Brain pericyte (primary cell): ENCODE measurements around the gene SP100.
"Not testable (repeated sequence)": the region's sequence is repeated elsewhere in the genome, so short reads cannot be mapped to it uniquely, and the experiment has no call there.

Source experiments
- DNase-seq: peaks from one replicate; pipeline ENCODE4 v3.0.0-alpha.2; 2012; ENCODE audit warnings: low read depth, low spot score

Gene SP100

DNA sequence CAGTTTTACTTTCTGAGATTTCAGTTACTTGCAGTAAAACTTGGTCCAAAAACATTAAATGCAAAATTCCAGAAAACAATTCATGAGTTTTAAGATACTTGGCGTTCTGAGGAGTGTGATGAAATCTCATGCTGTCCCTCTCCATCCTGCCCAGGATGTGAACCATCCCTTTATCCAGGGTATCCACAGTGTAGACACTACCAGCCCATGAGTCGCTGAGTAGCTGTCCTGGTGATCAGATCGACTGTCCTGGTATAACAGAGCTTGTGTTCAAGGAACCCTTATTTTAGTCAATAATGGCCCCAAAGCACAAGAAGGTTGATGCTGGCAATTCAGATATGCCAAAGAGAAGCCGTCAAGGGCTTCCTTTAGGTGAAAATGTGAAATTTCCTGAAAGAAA, 3.2 kb downstream of the SP100 start:
- no peak for DNase-seq

DNA sequence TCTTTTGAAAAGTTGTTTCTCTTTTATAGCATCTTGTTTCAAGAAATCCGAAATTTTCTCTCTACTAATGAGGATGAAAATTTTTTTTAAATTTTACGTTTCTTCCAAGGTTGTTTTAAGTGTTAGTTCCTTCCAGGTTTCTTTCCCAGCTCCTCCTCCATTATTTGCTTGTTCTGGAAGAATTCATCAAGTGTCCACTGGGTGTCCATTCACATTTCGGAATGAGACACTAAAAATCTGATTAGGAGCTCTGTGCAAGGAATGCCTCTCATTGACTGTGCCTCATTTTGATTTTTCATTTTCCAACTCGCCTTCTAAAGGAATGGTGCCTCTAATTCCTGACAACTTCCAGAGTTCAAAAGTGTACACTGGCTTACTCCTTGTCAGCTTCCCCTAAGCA, 6.1 kb downstream of the SP100 start:
- DNase-seq = no peak

DNA sequence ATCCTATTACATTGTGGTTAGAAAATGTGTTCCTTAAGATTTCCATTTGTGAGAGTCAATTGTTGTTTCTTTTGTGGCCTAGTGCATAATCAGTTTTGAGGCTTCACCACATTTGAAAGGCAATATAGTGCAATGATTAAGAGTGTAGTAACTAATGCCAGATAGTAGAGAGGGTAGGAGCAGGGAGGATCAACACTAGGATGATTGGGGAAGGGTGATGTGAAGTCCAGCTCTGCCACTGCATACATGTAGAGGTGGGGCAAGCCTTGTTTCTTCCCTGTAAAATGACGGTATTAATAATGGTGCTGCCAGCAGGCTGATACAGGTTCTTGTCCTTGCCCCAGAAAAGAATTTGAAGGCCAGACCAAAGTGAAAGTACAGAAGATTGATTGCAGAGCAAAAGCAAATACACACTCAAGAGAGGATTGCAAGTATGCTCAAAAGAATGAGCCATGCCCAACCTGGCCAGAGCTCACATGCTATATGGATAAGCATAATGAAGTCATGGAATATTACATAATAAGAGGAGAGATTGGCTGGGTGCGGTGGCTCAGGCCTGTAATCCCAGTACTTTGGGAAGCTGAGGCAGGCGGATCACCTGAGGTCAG, 8.0 kb downstream of the SP100 start:
- no peak for DNase-seq

DNA sequence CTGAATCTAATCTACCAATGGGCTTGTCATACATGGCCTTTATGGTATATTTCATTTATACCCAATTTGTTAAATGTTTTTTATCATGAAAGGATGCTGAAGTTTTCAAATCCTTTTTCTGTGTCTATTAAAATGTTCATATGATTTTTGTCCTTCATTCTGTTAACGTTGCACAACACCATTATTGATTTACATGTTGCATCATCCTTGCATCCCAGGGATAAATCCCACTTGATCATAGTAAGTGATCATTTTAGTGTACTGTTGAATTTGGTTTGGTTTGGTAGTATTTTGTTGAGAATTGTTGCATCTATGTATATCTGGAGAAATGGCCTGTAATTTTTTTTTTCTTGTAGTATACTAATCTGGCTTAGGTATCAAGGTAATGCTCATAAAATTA, 9.4 kb downstream of the SP100 start:
- DNase-seq = no peak

DNA sequence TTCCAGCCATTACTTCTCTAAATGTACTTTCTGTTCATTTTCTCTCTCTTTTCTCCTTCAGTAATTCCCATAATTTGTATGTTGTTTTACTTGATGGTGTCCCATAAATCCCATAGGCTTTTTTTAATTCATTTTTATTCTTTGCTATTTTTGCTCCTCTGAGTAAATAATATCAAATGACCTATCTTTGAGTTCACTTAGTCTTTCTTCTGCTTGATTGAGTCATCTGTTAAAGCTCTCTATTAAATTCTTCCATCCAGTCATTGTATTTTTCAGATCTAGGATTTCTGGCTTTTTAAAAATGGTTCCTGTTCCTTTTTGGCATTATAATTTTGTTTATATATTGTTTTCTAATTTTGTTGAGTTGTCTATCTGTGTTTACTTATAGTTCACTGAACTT, 13.5 kb downstream of the SP100 start:
- no peak for DNase-seq

DNA sequence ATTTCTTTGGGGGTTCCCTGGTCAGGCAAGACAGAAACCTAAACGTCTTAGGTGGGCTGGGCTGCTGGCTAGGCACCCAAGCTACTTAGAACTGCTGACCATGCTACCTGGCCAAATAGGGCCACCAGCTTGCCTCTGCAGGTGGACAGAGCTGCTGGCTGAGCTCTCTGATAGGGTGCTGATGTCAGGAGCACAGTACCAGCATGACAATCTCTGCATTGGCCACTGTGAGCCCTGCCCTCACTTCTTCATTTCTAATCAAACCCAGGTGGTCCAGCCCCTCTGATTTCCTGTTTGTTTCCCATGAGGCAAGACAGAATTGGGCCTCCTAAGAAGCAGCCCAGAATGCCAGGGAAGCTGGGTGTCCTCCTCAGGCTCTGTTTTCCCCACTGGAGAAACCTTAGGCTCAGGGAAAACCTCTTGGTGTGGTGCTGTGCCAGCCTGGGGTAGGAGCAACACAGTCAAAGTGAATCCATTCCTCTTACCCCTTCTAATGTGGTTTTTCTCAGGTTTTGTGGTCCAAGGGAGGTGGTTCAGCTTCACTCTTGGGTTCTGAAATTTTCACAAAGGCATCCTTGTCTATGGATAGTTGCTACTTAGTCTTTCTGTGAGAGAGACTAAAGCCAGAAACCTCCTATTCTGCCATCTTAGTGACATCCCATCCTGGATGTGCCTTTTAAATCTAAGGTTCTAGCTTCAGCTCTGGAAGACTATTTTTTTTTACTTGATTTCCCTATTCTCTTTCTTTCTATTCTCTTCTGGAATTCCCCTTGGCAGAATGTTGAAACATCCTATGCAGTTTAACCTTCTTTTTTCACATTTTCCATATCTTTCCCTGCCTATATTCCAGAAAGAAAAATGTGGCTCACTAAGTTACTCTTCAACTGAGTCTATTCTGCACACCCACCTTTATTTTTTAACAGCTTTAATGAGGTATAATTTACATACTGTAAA, 15.2 kb downstream of the SP100 start:
- DNase-seq = no peak

DNA sequence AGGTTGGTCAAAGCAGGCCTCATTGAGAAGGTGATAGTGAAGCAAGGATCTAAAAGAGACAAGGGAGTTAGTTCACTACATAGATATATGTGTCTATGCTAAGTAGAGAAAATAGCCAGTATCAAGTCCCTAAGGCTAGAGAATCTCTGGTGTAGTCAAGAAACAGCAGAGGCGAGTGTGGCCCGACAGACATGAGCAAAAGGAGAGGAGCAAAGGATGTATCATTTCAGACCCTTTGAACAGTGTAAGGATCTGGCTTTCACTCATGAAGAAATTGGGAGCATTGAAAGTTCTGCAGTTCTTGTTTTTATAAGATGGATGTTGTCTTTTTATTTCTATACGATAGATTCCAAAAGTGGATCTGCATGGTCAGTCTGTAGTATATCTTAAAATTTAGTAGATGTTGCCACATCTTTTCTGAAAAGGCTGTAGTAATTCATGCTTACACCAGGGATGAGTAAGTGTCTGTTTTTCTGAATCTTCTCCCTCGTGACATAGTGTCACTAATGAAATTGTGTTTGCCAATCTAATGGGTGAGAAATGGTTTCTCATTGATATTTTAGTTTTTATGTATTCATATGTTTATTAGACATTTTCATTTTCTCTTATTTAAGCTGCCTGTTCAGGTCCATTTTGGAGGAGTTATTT, 18.8 kb downstream of the SP100 start:
- DNase-seq = no peak

DNA sequence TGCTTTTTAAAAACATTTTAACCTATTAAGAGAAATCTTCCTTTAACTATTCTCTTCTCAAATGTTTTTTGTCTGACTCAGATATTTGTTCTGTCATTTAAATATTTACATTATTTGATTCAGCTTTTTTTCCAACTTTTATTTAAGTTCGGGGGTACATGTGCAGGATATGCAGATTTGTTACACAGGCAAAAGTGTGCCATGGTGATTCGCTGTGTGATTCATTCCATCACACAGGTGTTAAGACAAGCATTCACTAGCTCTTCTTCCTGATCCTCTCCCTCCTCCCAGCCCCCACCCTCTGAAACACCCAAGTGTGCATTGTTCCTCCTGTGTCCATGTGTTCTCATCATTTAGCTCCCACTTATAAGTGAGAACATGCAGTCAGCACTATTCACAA, 19.4 kb downstream of the SP100 start:
- no peak for DNase-seq

DNA sequence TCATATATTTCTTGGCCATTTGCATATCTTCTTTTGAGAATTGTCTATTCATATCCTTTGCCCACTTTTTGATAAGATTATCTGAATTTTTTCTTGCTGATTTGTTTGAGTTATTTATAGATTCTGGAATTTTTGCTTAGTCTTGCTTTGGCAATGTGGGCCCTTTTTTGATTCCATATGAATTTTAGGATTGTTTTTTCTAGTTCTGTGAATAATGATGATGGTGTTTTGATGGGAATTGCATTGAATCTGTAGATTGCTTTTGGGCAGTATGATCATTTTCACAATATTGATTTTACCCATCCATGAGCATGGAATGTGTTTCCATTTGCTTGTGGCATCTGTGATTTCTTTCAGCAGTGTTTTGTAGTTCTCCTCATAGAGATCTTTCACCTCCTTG, 23.1 kb downstream of the SP100 start:
- not testable (repeated sequence) for DNase-seq

DNA sequence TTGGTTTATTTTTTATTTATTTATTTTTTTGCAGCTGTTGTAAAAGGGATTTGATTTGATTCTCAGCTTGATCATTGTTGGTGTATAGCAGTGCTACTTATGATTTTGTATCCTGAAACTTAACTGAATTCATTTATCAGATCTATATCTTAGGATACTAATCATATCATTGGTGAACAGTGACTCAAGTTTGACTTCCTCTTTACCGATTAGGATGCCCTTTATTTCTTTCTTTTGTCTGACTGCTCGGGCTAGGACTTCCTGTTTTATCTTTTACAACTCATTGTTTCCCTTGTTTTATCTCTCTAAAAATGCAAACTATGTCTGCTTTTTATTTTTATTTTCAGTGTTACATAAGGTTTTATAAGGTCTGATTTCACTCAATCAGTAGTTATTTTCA, 23.6 kb downstream of the SP100 start:
- no peak for DNase-seq

DNA sequence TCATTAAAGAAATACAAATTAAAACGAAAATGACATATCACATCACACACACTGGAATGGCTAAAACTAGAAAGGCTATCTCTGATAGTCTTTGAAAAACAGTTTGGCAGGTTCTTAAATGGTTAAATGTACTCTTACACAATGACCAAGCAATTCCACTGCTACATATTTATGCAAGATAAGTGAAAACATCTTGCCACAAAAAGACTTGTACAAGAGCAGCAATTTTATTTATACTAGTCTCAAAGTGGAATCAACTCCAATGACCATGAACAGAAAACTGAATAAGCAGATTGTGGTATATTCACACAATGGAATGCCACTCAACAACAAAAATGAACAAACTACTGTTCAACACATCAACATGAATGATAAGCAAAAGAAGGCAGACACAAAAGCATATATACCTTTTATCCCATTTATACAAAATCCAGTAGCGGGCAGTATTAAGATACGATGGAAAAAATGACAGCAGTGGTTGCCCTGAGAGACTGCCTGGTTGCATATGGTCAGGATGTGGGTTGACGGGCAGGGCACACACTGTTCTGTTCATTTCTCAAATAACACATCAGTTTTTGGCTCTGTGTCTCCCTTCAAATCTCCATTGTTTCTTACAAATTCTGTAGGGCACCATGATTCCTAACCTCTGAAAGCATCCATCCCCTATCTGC, 25.4 kb downstream of the SP100 start:
- DNase-seq = no peak

DNA sequence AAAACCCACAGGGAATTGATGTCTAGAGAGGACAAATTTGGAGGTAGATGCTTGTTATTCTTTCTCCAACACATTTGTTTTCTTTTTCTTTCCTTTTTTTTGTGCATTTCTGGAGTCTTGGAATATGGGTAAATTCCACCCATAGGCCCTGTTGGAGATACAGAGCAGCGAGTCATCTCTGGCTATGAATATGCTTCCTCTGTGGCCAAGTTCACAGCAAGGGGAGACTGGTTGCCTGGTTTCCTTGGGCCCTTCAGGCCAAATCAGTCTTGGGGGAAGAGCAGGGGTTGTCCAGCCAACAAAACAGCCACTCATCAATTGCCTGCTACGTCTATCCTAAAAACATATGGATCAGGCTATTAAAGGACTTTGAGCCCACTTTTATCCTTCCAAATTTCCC, 27.5 kb downstream of the SP100 start:
- no peak for DNase-seq

DNA sequence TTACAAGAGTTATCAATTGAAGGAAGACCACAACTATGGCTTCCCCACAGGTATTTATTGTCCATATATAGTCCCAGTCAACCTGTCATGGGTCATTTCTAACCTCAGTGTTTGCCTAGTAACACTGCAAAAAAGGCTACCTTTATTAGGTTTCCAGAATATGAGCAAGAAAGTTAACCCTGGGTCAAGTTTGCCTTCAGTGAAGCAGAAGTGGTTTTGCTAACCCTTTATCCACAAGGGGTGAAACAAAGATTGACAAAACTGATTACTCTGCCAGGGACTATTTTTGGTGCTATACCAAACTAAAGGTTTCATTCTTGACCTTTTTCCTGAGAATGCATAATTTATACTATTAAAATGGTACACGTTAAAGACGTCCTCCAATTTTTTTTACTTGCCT, 28.8 kb downstream of the SP100 start:
- no peak for DNase-seq

DNA sequence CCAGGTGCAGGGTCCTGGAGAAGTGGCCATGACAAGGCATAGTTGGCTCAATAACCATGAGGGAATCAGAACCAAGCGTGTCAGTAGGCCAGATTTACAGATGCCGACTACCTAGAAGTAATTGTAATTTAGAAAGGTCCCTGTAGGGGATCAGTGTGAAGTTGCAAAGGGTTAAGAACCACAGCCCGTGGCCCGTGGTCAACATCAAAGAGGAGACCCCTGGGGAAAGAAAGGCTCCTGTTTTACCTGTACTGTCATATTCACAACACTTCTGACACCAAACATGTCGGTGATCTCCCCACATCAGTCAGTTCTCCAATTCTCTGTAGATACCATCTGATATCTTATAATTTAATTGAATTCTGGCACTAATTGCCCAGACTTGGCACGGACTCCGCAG, 31.0 kb downstream of the SP100 start:
- DNase-seq = no peak

DNA sequence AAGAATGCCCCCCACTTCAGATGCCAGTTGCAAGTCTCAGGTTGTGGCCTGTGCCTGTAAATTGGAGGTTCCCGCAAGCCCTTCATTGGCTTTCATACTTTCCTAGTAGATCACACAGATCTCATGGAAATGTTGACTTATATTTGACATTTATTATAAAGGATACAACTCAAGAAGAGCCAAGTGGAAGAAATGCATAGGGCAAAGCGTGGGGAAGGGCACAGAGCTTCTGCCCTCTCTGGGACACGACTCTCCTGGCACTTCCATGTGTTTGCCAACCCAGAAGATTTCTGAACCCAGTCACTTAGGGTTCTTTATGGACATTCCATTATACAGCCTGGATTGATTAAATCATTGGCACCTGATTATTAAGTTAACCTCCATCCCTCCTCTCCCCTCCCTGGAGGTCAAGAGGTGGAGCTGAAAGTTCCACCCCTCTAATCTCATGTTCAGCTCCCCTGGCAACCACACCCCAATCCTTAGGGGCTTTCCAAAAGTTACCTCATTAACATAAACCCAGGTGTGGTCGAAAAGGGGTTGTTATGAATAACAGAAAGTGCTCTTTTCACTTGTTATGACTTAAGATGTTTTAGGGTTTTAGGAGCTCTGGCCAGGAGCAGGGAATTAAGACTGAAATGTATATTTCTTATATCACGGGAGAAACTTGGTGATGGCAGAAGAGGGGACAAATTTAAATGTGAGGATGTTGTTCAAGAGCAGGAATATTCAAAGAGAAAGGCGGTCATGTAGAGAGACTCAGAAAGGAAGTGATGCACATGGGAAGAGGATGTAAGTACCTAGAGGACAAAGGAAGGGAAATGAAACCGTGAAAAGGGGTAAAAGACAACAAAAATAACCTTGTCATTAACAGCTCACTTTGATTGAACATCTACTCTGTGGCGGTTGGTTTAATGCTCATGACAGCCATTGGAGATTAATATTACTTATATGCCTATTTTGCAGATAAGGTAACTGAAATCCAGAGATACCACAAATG, 31.8 kb downstream of the SP100 start:
- no peak for DNase-seq

DNA sequence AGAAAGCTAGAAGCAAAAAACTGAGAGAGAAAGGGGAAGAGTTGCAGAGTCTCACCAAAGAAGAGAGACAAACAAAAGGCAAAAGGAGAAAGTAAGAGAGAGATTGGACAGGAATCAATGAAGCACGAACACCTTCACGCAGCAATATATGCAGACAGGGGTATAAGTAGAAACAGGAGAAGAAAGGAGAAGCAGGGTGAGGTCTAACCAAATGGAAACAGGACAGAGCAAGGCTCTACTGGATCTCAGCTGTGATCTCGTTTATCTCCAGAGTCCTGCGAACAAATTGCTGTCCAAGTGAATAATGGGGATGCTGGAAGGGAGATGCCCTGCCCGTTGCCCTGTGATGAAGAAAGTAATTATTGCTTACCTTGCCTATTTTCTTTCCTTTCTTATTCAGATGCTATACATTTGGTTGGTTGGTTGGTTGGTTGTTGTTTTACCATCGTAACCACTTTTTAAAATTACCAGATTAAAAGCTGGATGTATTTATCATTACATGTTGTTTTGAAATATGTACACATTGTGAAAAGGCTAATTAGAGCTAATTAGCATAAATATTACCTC, 34.0 kb downstream of the SP100 start:
- no peak for DNase-seq

DNA sequence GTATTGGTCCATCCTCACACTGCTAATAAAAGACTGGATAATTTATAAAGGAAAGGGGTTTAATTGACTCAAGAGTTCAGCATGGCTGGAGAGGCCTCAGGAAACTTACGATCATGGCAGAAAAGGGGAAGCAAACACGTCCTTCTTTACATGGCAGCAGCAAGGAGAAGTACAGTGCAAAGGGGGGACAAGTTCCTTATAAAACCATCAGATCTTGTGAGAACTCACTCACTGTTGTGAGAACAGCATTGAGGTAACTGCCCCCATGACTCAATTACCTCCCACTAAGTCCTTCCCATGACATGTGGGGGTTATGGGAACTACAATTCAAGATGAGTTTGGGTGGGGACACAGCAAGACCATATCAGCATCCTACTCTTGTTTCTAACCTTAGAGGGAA, 37.0 kb downstream of the SP100 start:
- no peak for DNase-seq

DNA sequence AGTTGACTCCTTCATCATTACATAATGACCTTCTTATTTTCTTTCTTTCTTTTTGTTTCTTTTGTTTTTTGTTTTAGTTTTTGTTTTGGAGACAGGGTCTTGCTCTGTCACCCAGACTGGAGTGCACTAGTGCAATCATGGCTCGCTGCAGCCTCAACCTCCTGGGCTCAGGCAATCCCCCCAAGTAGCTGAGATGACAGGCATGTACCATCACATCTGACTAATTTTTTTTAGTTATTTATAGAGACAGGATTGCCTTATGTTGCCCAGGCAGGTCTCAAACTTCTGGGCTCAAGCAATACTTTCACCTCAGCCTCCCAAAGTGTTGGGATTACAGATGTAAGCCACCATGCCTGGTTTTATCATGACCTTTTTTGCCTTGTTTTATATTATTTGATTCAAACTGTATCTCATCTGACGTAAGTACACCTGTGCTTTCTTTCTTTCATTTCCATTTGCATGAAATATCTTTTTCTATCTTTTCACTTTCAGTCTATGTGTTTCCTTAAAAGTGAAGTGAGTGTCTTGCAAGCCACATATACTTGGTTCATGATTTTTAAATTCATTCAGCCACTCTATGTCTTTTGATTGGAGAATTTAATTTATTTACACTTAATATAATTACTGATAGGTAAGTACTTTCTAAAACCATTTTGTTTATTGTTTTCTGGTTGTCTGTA, 39.1 kb downstream of the SP100 start:
- DNase-seq = no peak

DNA sequence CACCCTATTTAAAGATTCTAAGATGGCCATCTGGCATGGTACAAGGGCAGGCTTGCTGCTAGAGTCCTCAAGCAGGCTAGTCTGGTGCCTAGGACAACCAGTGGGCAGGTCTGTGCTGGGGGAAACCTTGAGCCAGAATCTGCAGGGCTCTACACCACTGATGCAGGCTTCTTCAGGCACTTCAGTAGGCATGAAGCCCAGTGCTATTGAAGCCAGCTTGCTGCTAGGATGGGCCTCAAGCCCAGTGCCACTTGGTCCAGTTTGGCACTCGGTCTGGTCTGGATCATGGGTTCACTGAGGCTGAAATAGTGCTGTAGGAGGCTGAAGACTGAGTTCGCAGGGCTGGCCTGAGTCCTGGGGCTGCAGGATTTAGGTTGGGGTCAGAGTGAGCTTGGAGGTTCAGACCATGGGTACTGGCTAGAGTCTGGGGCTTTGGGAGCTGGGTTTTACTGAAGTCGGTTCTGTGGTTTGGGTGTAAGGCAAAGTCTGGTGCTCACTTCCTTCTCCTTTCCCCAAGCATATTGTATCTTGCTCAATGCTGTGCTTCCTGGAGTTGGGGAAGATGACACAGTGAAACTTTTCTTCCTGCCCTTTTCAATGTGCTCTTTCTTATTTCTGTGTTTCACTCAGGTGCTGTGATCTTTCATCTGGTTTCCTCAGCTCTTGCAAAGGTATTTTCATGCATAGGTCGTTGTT, 41.2 kb downstream of the SP100 start:
- no peak for DNase-seq
